ENCODE data around the gene TMEM98.
"Not testable (repeated sequence)": the region's sequence is repeated elsewhere in the genome, so short reads cannot be mapped to it uniquely, and the experiment has no call there.

TMEM98 gene

DNA sequence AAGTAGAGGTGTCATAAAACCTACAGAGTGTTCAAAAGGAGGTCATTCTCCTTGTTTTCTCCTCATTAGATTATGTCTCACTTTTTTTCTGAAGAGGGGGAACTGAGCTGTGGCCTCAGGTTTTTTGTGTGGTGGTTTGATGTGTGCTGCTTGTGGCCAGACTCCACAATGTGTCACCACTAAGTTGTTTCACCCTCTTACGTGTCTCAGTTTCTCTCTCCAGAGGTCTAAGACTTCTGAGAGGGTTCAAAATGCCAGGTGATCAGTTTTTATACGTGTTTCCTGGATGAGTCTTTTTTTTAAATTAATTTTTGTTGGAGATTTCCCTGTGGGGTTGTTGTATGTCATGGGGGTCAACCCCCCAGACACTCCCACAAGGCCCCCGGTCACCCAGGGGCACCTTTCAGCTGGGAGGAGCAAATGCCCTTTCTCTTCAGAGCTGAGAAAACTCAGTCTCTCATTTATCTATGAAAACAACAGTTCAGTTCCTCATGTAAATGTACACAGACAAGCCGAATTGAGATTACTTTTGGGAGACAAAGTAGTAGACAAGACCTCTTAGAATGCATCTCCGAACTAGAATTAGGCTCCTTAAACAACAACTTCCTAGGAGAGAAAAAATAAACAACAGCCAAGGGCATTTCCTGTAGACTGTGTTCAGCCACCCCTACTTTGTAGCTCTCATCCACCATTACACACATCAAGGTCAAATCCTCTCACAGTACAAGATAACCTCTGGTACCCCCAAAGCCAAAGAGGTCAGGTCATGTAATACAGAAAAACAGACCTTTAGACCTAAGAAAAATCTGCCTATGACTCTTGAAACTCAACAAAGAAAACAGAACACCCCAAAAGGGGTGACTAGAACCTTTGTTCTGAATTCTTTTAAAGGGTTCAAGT, 23.9 kb upstream of the TMEM98 start:
- Mint-ChIP-seq H3K4me1 (peaks cover 5% of the 10 kb centered on the region), H3K4me3 (no peak overlapping the region), H3K36me3 (ENCODE audit: insufficient read depth) (peaks cover 2% of the 10 kb centered on the region), H3K27me3 (peaks cover 22% of the 10 kb centered on the region), H3K27ac (ENCODE audit: low read depth) (no peak overlapping the region), H3K9me3 (no peaks in the 10 kb centered on the region)
- ATAC-seq (replicated peaks; ENCODE audit: extremely low read depth, poor library complexity, severe bottlenecking) = no peak
- DNase-seq (ENCODE audit: low spot score in 2 of 2) = no peak

DNA sequence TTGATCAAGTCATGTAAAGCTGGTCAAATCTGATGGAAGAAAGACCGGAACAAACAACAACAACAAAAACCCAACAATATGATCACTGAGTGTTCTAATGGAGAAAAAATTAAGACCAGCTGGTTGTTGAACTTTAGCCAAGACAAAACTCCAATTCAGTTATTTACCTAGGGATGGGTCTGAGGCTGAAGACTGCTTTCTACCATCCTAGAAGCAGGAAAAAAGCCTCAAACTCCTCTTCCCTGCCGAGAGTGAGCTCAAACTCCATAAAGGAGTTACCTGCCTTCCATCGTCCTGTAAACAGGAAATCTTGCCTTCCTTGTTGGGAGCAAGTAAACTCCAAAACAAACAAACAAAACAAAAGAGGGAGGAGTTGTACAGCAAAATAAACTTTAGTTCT, 23.1 kb upstream of the TMEM98 start:
- H3K27me3 Mint-ChIP-seq = peaks cover 22% of the 10 kb centered on the region

DNA sequence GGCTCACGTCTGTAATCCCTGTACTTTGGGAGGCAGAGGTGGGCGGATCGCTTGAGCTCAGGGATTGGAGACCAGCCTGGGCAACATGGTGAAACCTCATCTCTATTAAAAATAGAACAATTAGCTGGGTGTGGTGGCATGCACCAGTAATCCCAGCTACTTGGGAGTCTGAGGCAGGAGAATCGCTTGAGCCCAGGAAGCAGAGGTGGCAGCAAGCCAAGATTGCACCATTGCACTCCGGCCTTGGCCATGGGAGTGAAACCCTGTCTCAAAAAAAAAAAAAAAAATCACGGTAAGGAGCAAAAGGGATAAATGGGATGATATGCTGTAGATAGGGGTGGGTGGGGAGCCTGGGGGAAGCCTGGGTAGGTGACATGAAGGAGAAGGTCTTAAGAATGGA, 20.4 kb upstream of the TMEM98 start:
- no peaks in the 10 kb centered on the region for H3K9me3 Mint-ChIP-seq
- peaks cover 22% of the 10 kb centered on the region for H3K27me3 Mint-ChIP-seq
- H3K36me3 Mint-ChIP-seq (ENCODE audit: insufficient read depth) = peaks cover 2% of the 10 kb centered on the region
- DNase-seq (ENCODE audit: low spot score in 2 of 2) (no peak), ATAC-seq (replicated peaks; ENCODE audit: extremely low read depth, poor library complexity, severe bottlenecking) (no peak)
- no peak overlapping the region for H3K4me3 Mint-ChIP-seq
- no peak overlapping the region for H3K27ac Mint-ChIP-seq (ENCODE audit: low read depth)
- peaks cover 5% of the 10 kb centered on the region for H3K4me1 Mint-ChIP-seq

More for the DNA sequence above, 23.1 kb upstream of the TMEM98 start:
- peaks cover 5% of the 10 kb centered on the region for H3K4me1 Mint-ChIP-seq
- H3K9me3 Mint-ChIP-seq = no peaks in the 10 kb centered on the region
- ATAC-seq (replicated peaks; ENCODE audit: extremely low read depth, poor library complexity, severe bottlenecking) = no peak
- no peak overlapping the region for H3K4me3 Mint-ChIP-seq
- no peak for DNase-seq (ENCODE audit: low spot score in 2 of 2)
- no peak overlapping the region for H3K27ac Mint-ChIP-seq (ENCODE audit: low read depth)
- H3K36me3 Mint-ChIP-seq (ENCODE audit: insufficient read depth) = peaks cover 2% of the 10 kb centered on the region

DNA sequence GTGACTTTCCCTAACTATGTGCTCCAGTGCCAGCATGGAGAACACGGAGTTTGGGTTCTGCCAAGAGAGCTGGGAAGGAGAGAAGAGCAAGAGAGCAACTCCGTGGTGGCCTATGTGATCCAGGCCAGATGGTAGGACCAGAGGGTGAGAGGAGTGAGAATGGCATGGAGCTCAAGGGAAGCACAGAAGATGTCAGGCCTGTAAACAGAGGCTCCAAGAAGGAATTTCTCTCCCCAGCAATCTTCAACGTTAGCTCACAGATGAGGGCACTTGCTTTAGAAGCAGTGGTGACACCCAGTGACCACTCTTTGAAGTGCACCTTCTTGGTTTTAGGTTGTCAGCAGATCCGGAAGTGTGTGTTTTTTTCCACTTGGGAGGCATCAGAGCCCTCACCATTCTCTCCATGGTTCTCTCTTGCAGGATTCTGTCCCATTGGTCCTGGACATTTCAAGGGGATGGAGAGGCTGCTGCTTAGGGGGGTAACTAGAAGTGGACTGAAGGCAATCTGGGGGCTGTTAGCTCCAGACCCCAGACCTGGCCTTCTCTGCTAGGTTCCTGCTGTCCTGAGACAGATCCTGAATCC, 18.1 kb upstream of the TMEM98 start:
- Mint-ChIP-seq H3K4me3 (no peak overlapping the region), H3K4me1 (no peaks in the 10 kb centered on the region), H3K27ac (ENCODE audit: low read depth) (no peak overlapping the region), H3K36me3 (ENCODE audit: insufficient read depth) (peaks cover 2% of the 10 kb centered on the region), H3K27me3 (peaks cover 10% of the 10 kb centered on the region), H3K9me3 (no peaks in the 10 kb centered on the region)
- peak; percentile 32 for ATAC-seq (replicated peaks; ENCODE audit: extremely low read depth, poor library complexity, severe bottlenecking)
- DNase-seq (ENCODE audit: low spot score in 2 of 2) = peak; percentile 21 to 36

DNA sequence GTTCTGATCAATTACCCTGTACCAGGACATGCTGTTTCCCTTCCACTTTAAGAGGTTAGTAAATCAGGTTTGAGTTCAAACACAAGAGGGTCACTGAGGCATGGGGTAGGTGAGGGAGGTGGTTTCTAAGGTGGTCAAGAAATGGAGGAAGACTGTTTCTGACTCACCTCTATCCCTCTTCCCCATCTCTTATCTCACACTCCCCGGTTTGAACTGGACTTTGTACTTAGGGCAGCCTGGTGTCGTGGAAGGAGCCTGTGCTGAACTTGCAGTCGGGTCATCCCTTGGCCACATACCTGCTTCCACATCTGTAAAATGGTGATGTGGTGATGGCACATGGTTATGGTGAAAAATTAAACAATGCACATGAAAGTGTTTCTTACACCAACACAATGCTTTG, 17.2 kb upstream of the TMEM98 start:
- no peak for DNase-seq (ENCODE audit: low spot score in 2 of 2)
- peaks cover 9% of the 10 kb centered on the region for H3K4me1 Mint-ChIP-seq
- ATAC-seq (replicated peaks; ENCODE audit: extremely low read depth, poor library complexity, severe bottlenecking) = no peak
- no peak overlapping the region for H3K4me3 Mint-ChIP-seq
- no peaks in the 10 kb centered on the region for H3K9me3 Mint-ChIP-seq
- H3K27ac Mint-ChIP-seq (ENCODE audit: low read depth) = no peak overlapping the region
- no peaks in the 10 kb centered on the region for H3K36me3 Mint-ChIP-seq (ENCODE audit: insufficient read depth)
- H3K27me3 Mint-ChIP-seq = peaks cover 2% of the 10 kb centered on the region

DNA sequence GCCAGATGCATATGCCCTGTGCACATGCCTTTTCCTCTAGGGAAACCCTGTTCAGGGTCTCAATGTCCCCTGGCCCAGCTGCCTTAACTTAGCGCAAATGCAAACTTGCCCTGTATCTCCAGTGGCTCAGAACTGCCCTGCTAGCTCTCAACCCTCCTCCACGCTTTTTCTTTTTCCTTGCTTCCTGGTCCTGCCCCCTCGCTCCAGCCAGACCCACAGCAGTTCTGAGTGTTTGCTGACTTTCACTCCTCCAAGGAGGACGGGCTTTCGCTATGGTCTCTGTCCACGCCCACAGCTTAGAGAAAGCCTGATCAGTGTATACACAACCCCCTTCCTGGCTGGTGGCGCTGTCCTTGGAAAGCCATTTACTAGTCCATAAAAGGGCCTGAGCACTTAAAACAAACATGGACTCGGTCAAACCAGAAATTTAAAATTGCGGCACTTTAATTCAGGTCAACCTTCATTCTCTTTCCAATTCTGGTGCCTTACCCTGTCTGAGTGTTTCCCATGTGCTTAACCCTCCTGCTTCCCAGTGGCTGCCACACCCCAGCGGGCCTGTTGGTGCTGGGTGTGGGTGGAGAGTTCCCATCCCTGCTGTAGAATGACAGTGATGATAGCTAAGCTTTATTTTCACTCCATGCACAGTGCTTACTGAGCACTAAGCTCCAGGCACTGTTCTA, 15.6 kb upstream of the TMEM98 start:
- H3K4me1 Mint-ChIP-seq = peaks cover 12% of the 10 kb centered on the region
- ATAC-seq (replicated peaks; ENCODE audit: extremely low read depth, poor library complexity, severe bottlenecking) (no peak), DNase-seq (ENCODE audit: low spot score in 2 of 2) (no peak)
- H3K4me3 Mint-ChIP-seq = no peak overlapping the region
- no peaks in the 10 kb centered on the region for H3K27me3 Mint-ChIP-seq
- no peaks in the 10 kb centered on the region for H3K9me3 Mint-ChIP-seq
- H3K27ac Mint-ChIP-seq (ENCODE audit: low read depth) = no peak overlapping the region
- no peaks in the 10 kb centered on the region for H3K36me3 Mint-ChIP-seq (ENCODE audit: insufficient read depth)

DNA sequence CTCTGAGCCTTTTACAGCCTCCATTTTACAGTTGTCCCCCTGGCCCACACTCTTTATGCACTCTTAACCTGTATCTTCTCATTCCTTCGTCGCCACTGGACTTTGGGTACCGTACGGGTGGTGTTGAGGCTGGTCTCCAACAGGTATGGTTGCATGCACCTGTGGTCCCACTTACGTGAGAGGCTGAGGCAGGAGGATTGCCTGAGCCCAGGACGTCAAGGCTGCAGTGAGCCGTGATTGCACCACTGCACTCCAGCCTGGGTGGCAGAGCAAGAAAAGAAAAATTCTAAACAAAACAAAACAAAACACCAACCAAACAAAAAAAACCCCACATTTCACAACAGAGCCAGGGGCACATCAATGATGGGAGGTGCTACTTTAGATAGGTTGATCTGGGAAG, 14.4 kb upstream of the TMEM98 start:
- H3K27ac Mint-ChIP-seq (ENCODE audit: low read depth) = no peak overlapping the region
- no peaks in the 10 kb centered on the region for H3K27me3 Mint-ChIP-seq
- no peak for DNase-seq (ENCODE audit: low spot score in 2 of 2)
- no peak overlapping the region for H3K4me3 Mint-ChIP-seq
- H3K4me1 Mint-ChIP-seq = peaks cover 12% of the 10 kb centered on the region
- no peaks in the 10 kb centered on the region for H3K9me3 Mint-ChIP-seq
- no peak for ATAC-seq (replicated peaks; ENCODE audit: extremely low read depth, poor library complexity, severe bottlenecking)
- H3K36me3 Mint-ChIP-seq (ENCODE audit: insufficient read depth) = no peaks in the 10 kb centered on the region

DNA sequence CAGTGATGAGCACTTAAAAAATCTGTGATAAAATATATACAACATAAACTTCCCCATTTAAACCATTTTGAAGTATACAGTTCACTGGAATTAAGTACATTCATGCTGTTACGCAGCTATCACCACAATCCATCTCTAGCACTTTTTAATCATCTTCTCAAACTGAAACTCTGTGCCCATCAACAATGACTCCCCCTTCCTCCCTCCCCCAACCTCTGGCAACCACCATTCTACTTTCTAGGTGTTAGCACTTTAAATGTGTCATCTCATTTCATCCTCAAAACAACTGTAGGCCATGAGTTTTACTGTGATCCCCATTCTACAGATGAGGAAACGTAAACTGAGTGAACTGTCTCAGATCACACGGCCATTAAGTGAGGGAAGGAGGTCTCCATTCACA, 13.8 kb upstream of the TMEM98 start:
- no peak for ATAC-seq (replicated peaks; ENCODE audit: extremely low read depth, poor library complexity, severe bottlenecking)
- Mint-ChIP-seq H3K27ac (ENCODE audit: low read depth) (no peak overlapping the region), H3K4me3 (no peak overlapping the region), H3K9me3 (no peaks in the 10 kb centered on the region), H3K4me1 (peaks cover 12% of the 10 kb centered on the region), H3K36me3 (ENCODE audit: insufficient read depth) (no peaks in the 10 kb centered on the region), H3K27me3 (no peaks in the 10 kb centered on the region)
- DNase-seq (ENCODE audit: low spot score in 2 of 2) = no peak

DNA sequence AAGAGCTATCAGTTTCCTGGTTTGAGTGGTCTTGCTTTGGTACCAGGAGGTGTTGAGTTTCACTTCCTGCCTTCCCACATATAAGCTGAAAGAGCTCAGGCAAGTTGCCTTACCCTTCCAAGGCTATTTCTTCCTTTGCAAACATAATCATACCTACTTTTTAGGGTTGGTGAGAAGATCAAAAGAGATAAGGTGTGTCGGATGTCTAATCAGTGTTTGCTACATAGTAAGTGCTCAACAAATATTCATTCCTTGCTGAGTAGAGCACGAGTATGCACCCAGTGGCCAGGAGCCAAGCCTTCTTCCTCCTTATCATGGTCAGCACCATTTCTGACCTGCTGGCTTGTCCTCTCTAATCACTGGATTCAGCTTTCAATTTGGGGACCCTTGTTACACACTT, 12.7 kb upstream of the TMEM98 start:
- Mint-ChIP-seq H3K27ac (ENCODE audit: low read depth) (no peak overlapping the region), H3K36me3 (ENCODE audit: insufficient read depth) (no peaks in the 10 kb centered on the region), H3K9me3 (no peaks in the 10 kb centered on the region), H3K4me3 (no peak overlapping the region), H3K4me1 (peaks cover 12% of the 10 kb centered on the region), H3K27me3 (no peaks in the 10 kb centered on the region)
- no peak for ATAC-seq (replicated peaks; ENCODE audit: extremely low read depth, poor library complexity, severe bottlenecking)
- no peak for DNase-seq (ENCODE audit: low spot score in 2 of 2)

DNA sequence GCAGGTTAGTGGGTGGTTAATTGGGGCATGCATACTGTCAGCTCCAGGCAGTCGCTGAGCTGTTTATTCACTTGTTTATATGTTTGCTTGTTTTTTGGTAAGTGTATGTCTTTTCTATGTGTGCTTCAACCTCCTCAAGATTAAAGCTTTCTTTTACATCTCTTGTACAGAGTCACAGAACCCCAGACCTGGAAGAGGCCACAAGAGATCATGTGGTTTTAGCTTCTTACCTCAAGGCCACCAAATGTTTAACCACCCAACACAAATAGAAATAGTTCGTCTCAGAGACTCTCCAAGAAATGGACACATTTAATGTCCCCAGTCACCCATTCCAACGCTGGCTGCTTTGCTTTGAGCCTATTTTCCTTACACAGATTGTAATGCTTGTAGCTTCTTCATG, 11.8 kb upstream of the TMEM98 start:
- no peaks in the 10 kb centered on the region for H3K27me3 Mint-ChIP-seq
- H3K4me3 Mint-ChIP-seq = no peak overlapping the region
- H3K9me3 Mint-ChIP-seq = no peaks in the 10 kb centered on the region
- no peaks in the 10 kb centered on the region for H3K36me3 Mint-ChIP-seq (ENCODE audit: insufficient read depth)
- no peak overlapping the region for H3K27ac Mint-ChIP-seq (ENCODE audit: low read depth)
- no peak for DNase-seq (ENCODE audit: low spot score in 2 of 2)
- no peak for ATAC-seq (replicated peaks; ENCODE audit: extremely low read depth, poor library complexity, severe bottlenecking)
- peaks cover 12% of the 10 kb centered on the region for H3K4me1 Mint-ChIP-seq

DNA sequence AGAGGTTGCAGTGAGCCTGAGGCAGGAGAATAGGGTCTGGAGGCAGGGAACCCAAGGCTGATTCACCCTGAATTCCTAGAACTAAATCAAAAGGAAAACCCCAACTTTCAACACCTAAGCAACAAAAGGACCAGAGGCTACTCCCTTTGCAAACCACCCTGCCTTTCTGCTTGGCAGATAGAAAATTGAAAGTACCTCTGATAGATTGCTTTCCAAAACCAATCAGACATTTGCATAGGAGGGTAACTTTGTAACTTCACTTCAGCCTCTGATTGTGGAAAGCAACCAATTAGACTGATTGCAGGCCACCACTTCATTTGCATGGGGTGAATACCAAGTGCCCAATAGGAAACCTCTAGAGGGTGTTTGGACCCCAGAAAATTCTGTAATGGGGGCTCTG, 10.9 kb upstream of the TMEM98 start:
- H3K9me3 Mint-ChIP-seq = no peaks in the 10 kb centered on the region
- ATAC-seq (replicated peaks; ENCODE audit: extremely low read depth, poor library complexity, severe bottlenecking) = no peak
- no peak overlapping the region for H3K4me3 Mint-ChIP-seq
- H3K27ac Mint-ChIP-seq (ENCODE audit: low read depth) = no peak overlapping the region
- H3K27me3 Mint-ChIP-seq = no peaks in the 10 kb centered on the region
- no peaks in the 10 kb centered on the region for H3K36me3 Mint-ChIP-seq (ENCODE audit: insufficient read depth)
- peaks cover 12% of the 10 kb centered on the region for H3K4me1 Mint-ChIP-seq
- no peak for DNase-seq (ENCODE audit: low spot score in 2 of 2)

DNA sequence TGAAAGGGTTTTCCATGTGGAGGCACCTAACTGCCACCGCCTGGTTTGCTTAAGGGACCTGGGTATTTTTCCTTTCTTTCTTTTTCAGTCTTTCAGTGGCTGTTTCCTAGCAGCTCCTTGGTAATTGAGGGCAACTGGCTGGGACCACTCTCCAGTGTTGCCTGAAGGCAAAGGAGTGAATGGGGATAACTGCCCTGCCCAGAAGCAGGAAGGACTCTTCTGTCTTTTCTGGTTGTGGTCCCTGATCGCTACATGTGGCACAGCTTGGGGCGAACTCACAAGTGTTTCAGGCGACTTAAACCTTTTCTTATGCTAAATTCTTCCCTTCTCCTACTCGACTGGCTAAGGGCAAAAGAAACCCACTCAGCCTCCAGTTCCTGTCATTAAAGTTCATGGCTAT, 10.1 kb upstream of the TMEM98 start:
- Mint-ChIP-seq H3K27me3 (no peaks in the 10 kb centered on the region), H3K27ac (ENCODE audit: low read depth) (no peak overlapping the region), H3K9me3 (no peaks in the 10 kb centered on the region), H3K4me1 (peaks cover 12% of the 10 kb centered on the region), H3K4me3 (no peak overlapping the region), H3K36me3 (ENCODE audit: insufficient read depth) (no peaks in the 10 kb centered on the region)
- ATAC-seq (replicated peaks; ENCODE audit: extremely low read depth, poor library complexity, severe bottlenecking) = no peak
- DNase-seq (ENCODE audit: low spot score in 2 of 2) = no peak

DNA sequence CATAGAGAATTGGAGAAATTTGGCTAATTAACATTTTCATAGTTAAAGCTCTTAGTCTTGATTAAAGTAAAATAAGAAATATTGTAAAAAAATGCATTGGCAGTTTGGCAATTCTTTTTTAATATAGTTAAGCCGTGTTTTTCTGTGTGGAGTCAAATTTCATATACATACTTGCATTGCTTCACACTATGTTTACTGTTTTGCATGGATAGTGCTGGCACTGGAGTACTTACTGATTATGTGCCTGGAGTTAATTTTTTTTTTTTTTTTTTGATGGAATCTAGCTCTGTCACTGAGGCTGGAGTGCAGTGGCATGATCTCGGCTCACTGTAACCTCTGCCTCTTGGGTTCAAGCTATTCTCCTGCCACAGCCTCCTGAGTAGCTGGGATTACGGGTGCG, 8.1 kb upstream of the TMEM98 start:
- peaks cover 12% of the 10 kb centered on the region for H3K4me1 Mint-ChIP-seq
- H3K4me3 Mint-ChIP-seq; H3K27me3 Mint-ChIP-seq; DNase-seq (ENCODE audit: low spot score in 2 of 2); ATAC-seq (replicated peaks; ENCODE audit: extremely low read depth, poor library complexity, severe bottlenecking); H3K27ac Mint-ChIP-seq (ENCODE audit: low read depth); H3K9me3 Mint-ChIP-seq; H3K36me3 Mint-ChIP-seq (ENCODE audit: insufficient read depth): not testable (repeated sequence)
